GM12872 (cell line): Measurements from ENCODE around the gene GSK3A.

Experiments used
- TF ChIP-seq, protein P1 (sequence below): IDR thresholded peaks from 3 replicates; pipeline ENCODE4 v1.5.1; 2011; ENCODE audit warnings: low read depth, mild to moderate bottlenecking, low read length, moderate library complexity; ENCODE audit not compliant: insufficient read depth

The GSK3A gene

DNA sequence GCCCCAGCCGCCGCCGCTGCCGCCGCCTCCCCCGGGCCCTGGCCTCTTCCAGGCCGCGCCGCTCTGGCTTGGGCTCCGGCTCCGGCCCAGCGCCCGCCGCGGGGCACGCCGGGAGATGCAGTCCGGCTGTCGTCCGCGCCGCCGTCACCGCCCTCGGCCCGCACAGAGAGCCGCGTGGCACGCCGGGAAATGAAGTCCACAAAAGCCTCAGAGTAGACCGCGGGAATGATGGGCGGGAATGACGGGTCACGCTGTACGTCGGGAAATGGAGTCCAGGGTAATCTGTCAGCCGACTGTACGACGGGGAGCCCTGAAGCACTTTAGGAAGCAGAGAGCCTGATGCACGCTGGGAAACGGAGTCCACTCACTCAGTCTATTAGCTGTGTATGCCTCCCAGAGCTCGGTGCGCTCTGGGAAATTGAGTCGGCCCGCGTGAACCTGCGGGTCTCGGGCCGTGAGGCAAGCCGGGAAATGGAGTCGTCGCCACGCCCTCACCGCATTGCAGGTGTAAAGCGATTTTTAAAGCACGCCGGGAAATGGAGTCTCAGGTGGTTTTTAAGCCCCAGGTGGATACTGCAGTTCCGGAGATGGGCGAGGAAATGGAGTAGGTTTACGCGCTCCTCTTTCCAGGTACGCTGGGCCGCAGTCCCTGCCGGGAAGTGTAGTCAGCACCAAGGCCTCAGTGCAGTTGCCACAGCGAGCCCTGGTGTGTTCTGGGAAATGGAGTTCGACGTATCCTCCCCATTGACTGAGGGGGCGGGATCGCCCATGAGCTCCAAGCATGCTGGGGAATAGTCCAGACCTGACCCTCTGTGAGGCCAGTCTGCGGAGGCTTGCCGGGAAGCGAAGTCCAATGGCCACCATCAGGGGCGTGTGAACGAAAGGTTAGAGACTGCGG is at the start of gene GSK3A:
GSK3A (minus strand) TSS at position 91 of the 898 bp plus-strand sequence. CDS start 137 bp downstream, outside the sequence.
- TF ChIP-seq, protein P1, sequence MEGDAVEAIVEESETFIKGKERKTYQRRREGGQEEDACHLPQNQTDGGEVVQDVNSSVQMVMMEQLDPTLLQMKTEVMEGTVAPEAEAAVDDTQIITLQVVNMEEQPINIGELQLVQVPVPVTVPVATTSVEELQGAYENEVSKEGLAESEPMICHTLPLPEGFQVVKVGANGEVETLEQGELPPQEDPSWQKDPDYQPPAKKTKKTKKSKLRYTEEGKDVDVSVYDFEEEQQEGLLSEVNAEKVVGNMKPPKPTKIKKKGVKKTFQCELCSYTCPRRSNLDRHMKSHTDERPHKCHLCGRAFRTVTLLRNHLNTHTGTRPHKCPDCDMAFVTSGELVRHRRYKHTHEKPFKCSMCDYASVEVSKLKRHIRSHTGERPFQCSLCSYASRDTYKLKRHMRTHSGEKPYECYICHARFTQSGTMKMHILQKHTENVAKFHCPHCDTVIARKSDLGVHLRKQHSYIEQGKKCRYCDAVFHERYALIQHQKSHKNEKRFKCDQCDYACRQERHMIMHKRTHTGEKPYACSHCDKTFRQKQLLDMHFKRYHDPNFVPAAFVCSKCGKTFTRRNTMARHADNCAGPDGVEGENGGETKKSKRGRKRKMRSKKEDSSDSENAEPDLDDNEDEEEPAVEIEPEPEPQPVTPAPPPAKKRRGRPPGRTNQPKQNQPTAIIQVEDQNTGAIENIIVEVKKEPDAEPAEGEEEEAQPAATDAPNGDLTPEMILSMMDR, result no peak

DNA sequence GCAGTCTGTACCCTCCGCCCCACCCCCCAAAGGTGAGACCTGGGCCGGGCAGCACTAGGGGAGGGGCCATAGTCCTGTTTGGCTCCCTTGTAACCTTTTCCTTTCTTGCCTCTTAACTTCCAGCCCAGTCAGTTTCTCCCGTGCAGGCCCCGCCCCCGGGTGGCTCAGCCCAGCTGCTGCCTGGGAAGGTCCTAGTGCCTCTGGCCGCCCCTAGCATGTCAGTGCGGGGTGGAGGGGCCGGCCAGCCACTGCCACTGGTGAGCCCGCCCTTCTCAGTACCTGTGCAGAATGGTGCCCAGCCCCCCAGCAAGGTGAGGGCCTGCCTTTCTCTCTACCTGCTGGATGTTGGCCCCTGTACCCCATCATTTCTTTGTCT is 49.0 kb upstream of the GSK3A start:
- TF ChIP-seq, protein P1, result no peak

DNA sequence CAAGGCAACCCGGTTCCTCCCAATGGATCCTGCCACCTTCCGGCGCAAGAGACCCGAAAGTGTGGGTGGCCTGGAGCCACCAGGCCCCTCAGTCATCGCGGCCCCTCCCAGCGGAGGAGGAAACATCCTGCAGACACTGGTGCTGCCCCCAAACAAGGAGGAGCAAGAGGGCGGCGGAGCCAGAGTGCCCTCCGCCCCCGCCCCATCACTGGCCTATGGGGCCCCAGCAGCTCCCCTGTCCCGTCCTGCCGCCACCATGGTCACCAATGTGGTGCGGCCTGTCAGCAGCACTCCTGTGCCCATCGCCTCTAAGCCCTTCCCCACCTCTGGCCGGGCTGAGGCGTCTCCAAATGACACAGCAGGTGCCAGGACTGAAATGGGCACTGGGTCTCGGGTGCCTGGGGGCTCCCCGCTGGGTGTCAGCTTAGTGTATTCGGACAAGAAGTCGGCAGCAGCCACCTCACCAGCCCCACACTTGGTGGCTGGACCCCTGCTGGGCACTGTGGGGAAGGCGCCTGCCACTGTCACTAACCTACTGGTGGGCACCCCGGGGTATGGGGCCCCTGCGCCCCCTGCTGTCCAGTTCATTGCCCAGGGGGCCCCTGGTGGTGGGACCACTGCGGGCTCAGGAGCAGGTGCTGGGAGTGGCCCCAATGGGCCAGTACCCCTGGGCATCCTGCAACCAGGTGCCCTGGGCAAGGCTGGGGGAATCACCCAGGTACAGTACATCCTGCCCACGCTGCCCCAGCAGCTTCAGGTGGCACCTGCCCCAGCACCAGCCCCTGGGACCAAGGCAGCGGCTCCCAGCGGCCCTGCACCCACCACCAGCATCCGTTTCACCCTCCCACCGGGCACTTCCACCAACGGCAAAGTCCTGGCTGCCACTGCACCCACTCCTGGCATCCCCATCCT is 48.4 kb upstream of the GSK3A start:
- TF ChIP-seq, protein P1, result peak; percentile 81

DNA sequence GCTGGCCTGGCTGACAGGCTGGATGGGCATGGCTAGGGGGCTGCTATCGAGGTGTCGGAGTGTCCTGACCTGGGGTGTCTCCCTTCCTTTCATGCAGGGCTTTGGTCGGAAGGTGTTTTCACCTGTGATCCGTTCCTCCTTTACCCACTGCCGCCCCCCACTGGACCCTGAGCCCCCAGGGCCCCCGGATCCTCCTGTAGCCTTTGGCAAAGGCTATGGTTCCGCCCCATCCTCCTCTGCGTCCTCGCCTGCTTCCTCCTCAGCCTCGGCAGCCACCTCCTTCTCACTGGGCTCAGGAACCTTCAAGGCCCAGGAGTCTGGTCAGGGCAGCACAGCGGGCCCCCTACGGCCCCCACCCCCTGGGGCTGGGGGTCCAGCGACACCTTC is 47.7 kb upstream of the GSK3A start:
- TF ChIP-seq, protein P1, result no peak

DNA sequence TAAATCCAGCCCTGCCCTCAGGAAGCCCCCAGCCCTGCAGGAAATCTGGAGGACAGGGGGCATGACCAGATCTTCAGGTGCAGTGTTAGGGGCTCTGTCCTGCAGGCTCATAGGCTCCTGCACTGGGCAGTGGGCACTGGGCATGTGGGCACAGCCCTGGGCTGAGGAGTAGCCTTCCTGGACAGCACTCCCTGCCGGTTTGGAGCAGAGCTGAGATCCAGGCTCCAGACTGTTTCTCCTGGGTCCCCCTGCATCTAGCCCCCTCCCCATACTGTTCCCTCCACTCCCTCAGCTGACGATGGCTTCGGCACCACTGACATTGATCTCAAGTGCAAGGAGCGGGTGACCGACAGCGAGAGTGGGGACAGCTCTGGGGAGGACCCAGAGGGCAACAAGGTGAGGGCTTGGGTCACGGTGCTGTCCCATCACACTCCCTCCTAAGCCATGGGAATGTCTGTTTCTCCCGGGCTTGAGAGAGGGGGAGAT is 47.2 kb upstream of the GSK3A start:
- TF ChIP-seq, protein P1, result no peak

DNA sequence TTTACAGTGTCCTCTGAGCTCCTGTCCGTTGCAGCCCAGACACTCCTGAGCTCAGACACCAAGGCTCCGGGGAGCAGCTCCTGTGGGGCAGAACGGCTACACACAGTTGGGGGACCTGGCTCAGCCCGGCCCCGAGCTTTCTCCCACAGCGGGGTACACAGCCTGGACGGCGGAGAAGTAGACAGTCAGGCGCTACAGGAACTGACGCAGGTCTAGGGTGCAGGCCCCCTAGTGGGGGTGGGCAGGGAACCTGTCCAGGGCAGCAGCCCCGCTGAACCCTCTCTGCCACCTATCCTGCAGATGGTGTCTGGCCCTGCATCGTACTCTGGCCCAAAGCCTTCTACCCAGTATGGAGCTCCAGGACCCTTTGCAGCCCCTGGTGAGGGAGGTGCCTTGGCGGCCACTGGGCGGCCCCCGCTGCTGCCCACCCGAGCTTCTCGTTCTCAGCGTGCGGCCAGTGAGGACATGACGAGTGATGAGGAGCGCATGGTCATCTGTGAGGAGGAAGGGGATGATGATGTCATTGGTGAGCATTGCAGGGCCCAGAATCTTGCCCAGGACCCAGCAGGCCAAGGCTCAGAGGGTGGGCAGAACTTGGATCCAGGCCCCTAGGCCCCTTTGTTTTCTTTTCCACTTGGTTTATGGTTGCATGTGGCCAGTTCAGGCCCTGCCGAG is 46.6 kb upstream of the GSK3A start:
- TF ChIP-seq, protein P1, result 0 out of 3 replicates have a peak, but pooled peaks have one; percentile 21
